CD4-positive, alpha-beta T cell treated with Interleukin-10 for 1 hour (primary cell): ENCODE data around the gene AIP.
A peak's percentile ranks its signal among the peaks of the same experiment; 100 is the strongest.

Experiments
- DNase-seq: peaks from one replicate; pipeline ENCODE4 v3.0.0-alpha.2; 2020

The AIP gene

DNA sequence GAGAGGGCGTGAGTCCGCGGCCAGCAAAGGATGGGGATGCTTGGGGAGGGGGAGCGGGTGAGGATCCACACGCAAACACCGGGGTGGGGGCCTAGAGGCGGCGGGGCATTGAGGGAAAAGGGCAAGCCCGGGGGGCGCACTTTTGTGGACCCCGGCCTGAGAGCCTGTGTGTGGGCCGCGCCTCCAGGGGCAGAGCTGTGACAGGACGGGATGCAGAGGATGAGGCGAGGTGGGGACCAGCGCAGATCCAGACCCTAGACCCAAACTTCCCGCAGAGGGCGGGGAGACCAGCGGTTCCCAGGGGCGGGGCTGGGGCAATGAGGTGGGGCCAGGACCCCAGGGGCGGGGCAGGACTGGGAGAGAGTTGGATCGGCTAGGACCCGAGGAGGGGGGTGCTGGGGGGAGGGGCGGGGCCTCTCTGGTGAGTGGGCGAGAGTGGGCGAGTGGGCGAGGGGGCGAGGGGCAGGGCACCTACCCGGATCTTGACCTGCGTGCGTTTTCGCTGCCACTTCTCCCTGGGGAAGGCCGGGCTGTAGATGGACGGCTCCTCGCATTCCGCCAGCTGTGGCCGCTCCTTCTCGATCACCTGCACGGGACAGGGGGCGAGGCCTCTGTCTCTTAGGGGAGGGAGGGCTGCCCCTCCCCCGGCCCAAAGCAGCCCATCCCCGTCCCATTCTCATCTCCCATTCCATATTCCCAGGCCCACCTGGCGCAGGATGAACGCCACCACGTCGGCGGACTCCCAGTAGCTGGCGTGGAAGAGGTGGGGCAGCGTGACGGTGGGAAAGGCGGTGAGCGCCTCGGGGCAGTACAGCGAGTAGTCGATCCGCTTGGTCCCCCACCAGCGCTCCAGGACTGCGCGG lies 11.8 kb downstream of the AIP start:
- no peak for DNase-seq

DNA sequence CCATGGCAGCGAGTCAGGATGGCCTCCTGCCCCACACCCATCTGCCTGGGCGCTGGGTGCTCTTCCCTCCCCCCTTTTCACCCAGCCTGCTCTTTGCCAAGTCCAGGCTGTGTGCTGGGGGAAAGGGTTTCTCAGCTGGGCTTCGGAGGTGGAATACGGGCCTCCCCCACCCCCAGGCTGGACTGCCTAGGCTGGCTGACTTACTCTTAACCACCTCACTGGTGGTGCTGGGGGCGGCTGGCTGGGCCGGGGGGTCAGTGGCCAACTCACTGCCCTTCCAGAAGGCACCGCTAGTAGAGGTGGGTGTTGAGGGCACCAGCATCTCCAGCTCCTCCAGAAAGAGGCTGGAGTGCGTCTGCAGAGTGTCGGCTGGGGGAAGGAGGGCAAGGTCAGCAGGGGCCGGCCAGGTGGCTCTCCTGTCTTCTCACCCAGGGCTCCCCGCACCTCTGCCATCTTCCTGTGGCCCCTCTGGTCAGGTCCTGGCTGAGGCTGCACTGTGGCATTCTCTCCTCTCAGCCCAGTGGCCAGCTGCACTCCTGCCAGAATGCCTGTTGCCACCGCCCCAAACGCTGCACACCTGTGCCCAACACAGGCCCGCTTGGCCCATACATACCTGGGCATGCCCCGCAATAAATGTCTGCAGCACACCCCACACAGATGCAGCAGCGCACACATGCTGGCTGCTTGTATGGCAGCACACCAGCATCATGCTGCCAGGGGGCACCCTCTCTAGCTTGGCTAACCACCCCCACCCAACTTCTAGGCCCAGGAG lies 12.6 kb downstream of the AIP start:
- DNase-seq: no peak

DNA sequence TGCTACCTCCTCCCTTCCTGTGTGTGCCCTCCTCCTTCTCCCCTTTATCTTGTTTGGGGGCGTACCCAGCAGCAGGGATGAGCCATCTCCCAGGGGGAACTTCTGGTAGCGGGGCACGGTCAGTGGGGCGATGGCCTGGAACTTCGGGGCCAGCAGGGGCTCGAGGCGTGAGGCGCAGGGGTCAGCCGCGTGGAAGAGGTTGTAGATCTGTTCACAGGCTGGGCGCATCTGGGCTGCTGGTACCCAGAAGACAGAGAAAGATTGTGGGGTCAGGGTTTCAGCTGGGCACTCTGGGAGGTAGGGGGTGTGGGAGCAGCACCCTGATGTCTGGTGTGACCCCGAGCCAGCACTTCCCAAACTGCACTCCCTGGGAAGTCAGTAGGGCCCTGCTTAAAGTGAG lies 13.3 kb downstream of the AIP start:
- no peak for DNase-seq

GRCh38 chr11:67497656-67498291 lies 14.9 kb downstream of the AIP start:
- no peak for DNase-seq

- DNase-seq: no peak
Measured at GRCh38 chr11:67498544-67498972, 15.7 kb downstream of the AIP start.

DNA sequence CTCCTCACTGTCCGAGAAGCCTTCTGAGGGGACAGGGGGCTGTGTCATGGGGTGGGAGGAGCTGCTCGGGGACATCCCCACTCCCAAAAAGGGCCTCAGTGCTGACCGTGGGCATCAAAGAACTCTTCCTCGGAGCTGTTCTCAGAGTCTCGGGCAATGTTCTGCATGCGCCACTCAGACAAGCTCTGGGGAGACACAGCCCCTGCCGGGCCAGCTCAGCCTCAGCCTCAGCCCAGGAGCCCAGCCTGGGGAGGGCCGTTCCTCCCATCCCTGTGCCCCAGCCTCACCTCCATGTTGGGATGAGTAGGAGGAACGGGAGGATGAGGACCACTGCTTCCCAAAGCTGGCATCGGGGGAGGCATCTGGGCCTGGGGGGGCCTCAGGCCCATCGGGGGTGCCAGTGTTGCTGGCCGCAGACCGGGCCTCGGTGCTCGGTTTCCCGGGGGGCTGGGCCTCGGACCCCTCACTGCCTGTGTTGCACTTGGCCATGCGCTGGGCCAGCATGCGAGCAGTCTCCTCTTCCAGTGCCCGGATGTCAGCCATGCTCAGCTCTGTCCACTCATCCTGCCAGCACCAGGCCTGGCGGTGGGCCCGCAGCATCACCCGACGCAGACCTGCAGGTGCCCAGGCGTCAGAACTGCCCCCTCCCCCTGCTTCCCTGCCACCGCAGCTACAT lies 17.1 kb downstream of the AIP start:
- DNase-seq: no peak

GRCh38 chr11:67500484-67500821 lies 17.6 kb downstream of the AIP start:
- DNase-seq: no peak

DNA sequence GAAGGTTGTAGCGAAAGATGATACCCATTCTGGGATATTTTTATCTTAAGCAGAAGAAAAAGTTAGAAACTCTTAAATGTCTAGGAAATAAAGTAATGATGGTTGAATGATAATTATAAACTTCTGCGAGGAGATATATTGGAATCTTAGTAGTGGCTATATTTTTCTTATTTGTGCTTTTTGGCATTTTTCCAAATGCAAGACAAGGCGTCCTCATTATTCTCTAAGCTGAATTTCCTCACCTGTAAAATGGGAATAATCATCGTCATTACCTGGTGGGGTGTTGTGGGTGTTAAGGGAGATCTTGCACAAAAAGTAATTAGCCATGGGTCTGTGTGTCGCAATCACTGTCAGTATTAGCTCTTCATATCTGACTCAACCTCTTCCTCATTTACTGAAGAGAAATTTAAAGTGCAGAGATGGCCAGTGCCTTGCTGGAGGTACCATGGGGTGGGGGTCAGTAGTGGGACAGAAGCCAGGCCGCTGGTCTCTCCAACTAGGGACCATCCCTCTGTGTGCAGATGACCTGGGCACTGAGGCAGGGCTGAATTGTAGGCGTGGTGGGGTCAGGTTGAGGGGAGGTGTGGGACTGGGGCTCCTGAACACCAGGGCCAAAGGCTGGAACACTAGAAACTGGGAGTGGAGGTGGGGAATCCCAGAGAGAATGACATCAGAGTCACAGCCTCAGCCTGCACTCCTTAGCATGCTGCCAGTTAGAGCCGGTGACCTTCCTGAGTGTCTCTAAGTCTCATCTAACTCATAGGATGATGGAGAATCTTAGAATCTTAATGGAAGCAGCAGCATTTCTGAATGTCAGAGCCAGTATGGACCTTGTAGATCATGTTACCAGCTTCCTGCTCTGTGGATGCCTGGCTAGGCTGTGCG lies 18.2 kb downstream of the AIP start:
- no peak for DNase-seq

DNA sequence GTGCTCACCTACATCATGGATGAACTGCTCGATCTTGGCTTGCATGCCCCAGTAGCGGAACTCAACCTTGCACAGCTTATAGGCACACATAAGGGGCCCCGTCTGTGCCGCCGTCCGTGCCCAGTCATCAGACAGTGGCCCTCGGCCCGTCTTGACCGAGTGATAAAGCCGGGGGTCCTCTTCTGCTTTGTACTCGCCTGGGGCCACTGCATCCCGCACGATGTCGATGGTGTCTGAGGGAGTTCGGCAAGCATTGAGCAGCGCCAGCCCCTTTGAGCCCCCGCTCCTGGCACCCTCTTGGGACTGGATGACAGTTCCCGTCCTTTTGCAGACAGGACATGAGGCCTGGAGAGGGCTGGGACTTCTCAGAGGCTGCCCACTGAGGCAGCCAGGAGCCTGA lies 19.0 kb downstream of the AIP start:
- DNase-seq: no peak

GRCh38 chr11:67502328-67502979 lies 19.6 kb downstream of the AIP start:
- no peak for DNase-seq

DNA sequence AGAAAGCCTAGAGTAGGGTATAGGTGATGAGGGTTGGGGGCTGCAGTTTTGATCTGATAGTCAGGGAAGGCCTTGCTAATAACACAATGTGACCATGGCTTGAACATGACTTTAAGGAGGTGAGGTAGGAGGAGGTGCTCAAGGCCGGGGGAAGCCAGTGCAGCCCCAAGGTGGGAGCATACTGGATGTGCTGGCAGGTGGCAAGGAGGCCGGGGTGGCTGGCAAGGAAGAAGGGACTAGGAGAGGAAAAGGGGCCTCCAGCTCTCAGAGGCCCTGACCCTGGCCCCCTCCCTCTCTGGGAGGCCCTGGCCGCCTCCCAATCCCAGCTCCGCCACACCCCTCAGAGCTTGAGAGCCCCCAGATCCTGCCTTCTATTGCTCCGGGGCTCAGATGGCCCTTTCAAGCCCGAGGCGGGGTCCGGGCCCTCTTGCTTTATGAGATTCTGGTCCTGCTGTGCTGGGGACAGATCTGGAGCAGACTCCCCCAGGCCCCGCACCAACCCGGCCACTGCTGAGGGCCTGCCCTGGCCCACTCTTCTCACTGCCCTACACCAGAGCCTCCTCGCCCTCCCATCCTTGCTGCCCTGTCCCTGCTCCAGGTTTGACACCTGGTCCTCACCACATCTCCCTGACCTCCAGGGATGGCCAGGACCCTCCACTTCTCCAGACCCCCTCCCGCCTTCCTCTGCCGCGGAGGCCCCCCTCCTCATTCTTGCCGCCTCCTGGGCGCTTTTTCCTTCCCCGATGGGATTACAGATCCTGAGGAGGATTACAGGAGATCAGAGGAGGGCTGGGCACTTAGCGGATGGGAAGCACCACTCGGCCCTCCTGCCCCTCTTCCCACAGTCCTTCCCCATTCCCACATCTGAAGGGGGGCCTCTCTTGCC lies 20.5 kb downstream of the AIP start:
- DNase-seq: no peak

- peak; percentile 60 for DNase-seq
Measured at GRCh38 chr11:67504005-67504949, 21.5 kb downstream of the AIP start.

DNA sequence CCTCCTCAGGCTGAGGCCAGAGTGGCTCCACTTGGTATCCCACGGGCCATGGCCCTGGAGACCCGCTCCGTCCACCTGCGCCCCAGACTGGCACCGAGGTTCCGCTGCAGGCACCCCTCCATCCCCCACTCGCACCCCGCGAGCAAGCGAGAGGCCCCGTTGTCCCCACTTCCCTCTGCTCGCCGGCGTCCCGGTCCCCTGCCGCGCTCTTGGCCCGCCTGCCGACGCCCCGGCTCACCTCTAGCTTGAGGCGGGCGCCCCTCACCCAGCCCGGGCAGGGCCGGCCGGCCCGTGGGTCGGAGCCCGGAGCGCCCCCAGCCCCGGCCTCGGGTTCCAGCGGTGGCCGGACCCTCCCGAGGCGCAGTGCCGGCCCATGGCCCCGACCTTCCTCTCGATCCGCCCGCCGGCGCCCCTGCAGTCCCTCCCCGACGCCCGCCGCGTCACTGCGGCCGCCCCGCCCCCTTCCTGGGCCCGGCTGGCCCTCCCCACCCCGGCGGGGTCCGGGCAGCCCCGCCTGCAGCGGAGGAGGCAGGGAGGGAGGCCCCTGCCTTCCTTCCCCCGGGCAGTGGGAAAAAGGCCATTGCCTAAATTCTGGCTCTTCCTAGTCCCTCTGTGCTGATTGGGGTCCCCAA lies 22.2 kb downstream of the AIP start, which contains the start of gene PITPNM1:
Gene PITPNM1 (minus strand): TSS at position 414 of the 632 bp plus-strand sequence. CDS start 1,183 bp downstream, outside the sequence.
- DNase-seq: peak; percentile 80

DNA sequence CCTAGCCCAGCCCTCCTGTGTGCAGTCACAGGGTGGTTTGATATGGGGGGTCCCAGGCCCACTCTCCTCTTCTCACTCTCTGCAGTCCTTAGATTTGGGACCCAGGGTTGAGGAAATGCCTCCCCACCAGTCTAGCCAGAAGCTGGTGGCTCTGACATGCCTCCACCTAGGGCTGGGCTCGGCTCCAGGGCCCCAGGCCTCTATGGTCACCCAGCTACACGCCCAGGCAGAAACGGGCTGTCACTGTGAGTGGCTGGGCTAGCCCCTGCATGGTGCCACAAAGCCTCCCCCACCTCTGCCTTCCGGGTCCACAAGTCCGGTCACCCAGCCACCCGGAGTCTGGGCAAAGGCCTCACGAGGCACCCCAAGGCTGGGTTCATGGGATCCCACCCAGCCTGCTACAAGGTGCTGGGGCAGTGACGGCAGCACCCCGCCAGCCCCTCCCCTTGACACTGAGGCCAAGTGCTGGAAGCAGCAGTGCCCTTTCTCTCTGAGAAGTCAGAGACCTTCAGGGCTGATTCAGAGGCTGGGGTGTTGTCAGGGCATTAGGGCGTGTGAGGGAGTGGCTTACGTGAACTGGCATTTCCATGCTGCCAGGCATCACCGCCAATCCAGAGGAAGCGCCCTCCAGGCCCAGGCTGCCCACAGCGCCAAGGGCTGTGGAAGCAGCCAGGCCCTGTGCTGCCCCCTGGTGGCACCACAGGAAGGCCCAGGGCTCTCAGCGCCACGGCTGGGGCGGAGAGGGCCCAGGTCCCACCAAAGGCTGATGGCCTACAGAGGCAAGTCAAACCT lies 23.0 kb downstream of the AIP start:
- DNase-seq: peak; percentile 92

- no peak for DNase-seq
Measured at GRCh38 chr11:67506426-67507051, 23.7 kb downstream of the AIP start.

DNA sequence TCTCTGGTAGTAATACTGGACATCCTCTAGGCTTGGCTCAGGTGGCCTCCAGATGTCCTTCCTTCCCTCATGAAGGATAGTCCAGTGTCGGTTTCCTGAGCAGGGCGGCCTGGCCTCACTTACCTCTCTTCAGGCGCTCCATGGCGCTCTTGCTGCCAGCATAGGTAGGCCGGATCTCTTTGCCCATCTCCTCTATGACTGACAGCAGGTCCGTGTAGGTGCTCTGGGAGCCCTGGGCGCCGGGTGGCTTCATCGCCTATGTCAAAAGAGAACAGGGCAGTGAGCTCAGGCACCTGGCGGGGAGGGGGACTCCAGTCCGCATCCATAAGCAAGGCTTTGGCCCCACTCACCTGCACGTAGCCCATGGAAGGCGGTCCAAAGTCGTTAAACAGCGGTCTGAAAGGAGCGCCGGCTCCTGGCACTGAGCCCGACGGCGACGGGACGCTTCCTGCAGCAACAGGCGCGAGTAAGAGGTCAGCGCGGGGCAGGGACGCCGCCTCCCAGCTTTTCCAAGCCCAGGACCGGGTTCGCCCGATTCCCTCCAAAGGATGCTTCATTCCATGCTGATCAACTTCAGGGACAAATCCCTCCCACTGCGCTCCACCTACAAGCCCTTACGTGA lies 24.5 kb downstream of the AIP start:
- no peak for DNase-seq
